Osteoblast (primary cell): ENCODE data around the gene MYH13. TPM values are rescaled to one million over a fixed set of nuclear protein-coding genes. Genes with fewer than 3 reads are reported as not detected.

Experiments
- DNase-seq: peaks from one replicate; pipeline ENCODE4 v3.0.0; 2011; ENCODE audit warnings: low spot score, mixed read lengths; ENCODE audit not compliant: insufficient read length; ENCODE audit errors: missing footprints
- H2AFZ ChIP-seq: 2 replicates; pipeline ENCODE4 v1.6.0; 2011; ENCODE audit warnings: mild to moderate bottlenecking, low read length
- H3K27ac ChIP-seq: 2 replicates; pipeline ENCODE4 v1.5.1; 2011; ENCODE audit warnings: mild to moderate bottlenecking, low read depth, low read length, moderate library complexity
- H3K27me3 ChIP-seq: 2 replicates; pipeline ENCODE4 v1.6.0; 2012; ENCODE audit warnings: mild to moderate bottlenecking, control low read depth, inconsistent platforms, low read length, moderate library complexity; ENCODE audit not compliant: insufficient read depth
- H3K36me3 ChIP-seq: 2 replicates; pipeline ENCODE4 v1.5.1; 2011; ENCODE audit warnings: mild to moderate bottlenecking, low read length, control low read depth, moderate library complexity; ENCODE audit not compliant: insufficient read depth
- H3K4me1 ChIP-seq: 2 replicates; pipeline ENCODE4 v1.5.1; 2011; ENCODE audit warnings: mild to moderate bottlenecking, low read length, control low read depth, moderate library complexity; ENCODE audit not compliant: insufficient read depth
- H3K4me2 ChIP-seq: 2 replicates; pipeline ENCODE4 v1.6.0; 2011; ENCODE audit warnings: mild to moderate bottlenecking, low read length; ENCODE audit not compliant: insufficient read depth
- H3K4me3 ChIP-seq: fragments of 200-600 bp; sonication (generic); 3 replicates; pipeline ENCODE4 v1.5.1; 2012; ENCODE audit warnings: mild to moderate bottlenecking, low read length, inconsistent platforms; ENCODE audit not compliant: insufficient read depth
- H3K79me2 ChIP-seq: 2 replicates; pipeline ENCODE4 v1.6.0; 2012; ENCODE audit warnings: mild to moderate bottlenecking, low read length, control low read depth, inconsistent platforms; ENCODE audit not compliant: insufficient read depth
- H3K9me3 ChIP-seq: 2 replicates; pipeline ENCODE4 v1.5.1; 2011; ENCODE audit warnings: low read depth, low read length, control low read depth
- H4K20me1 ChIP-seq: 2 replicates; pipeline ENCODE4 v1.6.0; 2012; ENCODE audit warnings: mild to moderate bottlenecking, low read length, control low read depth; ENCODE audit not compliant: insufficient read depth
- CTCF ChIP-seq: IDR thresholded peaks from 2 replicates; pipeline ENCODE4 v1.5.1; 2011; ENCODE audit warnings: mild to moderate bottlenecking, low read depth, low read length, moderate library complexity; ENCODE audit errors: extremely low read depth
- total RNA-seq: library from RNA; depleted of rRNA; stranded (reverse); fragments of >200 nt; gene quantifications from 2 replicates; pipeline ENCODE4 v1.2.3, GENCODE V29; 2012

The MYH13 gene
- total RNA-seq, 1 donor: not detected

GRCh38 chr17:10384175-10384574 is 11.4 kb upstream of the MYH13 start:
- no peak overlapping the region for H3K4me2 ChIP-seq
- H3K36me3 ChIP-seq: no peaks in the 10 kb centered on the region
- H2AFZ ChIP-seq: no peak overlapping the region
- no peaks in the 10 kb centered on the region for H3K27me3 ChIP-seq
- no peak overlapping the region for H3K4me3 ChIP-seq
- H3K27ac ChIP-seq: no peak overlapping the region
- H3K79me2 ChIP-seq: no peaks in the 10 kb centered on the region
- TF ChIP-seq CTCF: no peak
- no peaks in the 10 kb centered on the region for H3K9me3 ChIP-seq
- H4K20me1 ChIP-seq: no peaks in the 10 kb centered on the region
- DNase-seq: no peak
- no peaks in the 10 kb centered on the region for H3K4me1 ChIP-seq

GRCh38 chr17:10380631-10381408 is 8.0 kb upstream of the MYH13 start:
- no peak overlapping the region for H2AFZ ChIP-seq
- H3K4me3 ChIP-seq: no peak overlapping the region
- no peak for TF ChIP-seq CTCF
- H3K36me3 ChIP-seq: no peaks in the 10 kb centered on the region
- H3K27me3 ChIP-seq: no peaks in the 10 kb centered on the region
- no peak overlapping the region for H3K4me2 ChIP-seq
- H4K20me1 ChIP-seq: no peaks in the 10 kb centered on the region
- no peak for DNase-seq
- H3K27ac ChIP-seq: no peak overlapping the region
- H3K9me3 ChIP-seq: no peaks in the 10 kb centered on the region
- H3K4me1 ChIP-seq: no peaks in the 10 kb centered on the region
- no peaks in the 10 kb centered on the region for H3K79me2 ChIP-seq

GRCh38 chr17:10370016-10370608 is 2.7 kb downstream of the MYH13 start:
- Histone ChIP-seq H3K4me3 (no peak overlapping the region), H4K20me1 (no peaks in the 10 kb centered on the region), H3K27me3 (no peaks in the 10 kb centered on the region), H3K9me3 (no peaks in the 10 kb centered on the region), H3K4me1 (no peaks in the 10 kb centered on the region), H2AFZ (no peak overlapping the region), H3K79me2 (no peaks in the 10 kb centered on the region), H3K4me2 (no peak overlapping the region), H3K36me3 (no peaks in the 10 kb centered on the region), H3K27ac (no peak overlapping the region)
- no peak for DNase-seq
- no peak for TF ChIP-seq CTCF

GRCh38 chr17:10369239-10369638 is 3.6 kb downstream of the MYH13 start:
- no peak for DNase-seq
- H3K4me1 ChIP-seq: no peaks in the 10 kb centered on the region
- H3K27me3 ChIP-seq: no peaks in the 10 kb centered on the region
- H3K79me2 ChIP-seq: no peaks in the 10 kb centered on the region
- no peak overlapping the region for H3K4me2 ChIP-seq
- H2AFZ ChIP-seq: no peak overlapping the region
- no peaks in the 10 kb centered on the region for H3K36me3 ChIP-seq
- H3K9me3 ChIP-seq: no peaks in the 10 kb centered on the region
- no peaks in the 10 kb centered on the region for H4K20me1 ChIP-seq
- H3K4me3 ChIP-seq: no peak overlapping the region
- no peak for TF ChIP-seq CTCF
- H3K27ac ChIP-seq: no peak overlapping the region
